SIG-M5 treated with dmso at 0.1 percent for 504 hours (cell line): ENCODE measurements around the gene ADGRL3.
"Not testable (repeated sequence)": the region's sequence is repeated elsewhere in the genome, so short reads cannot be mapped to it uniquely, and the experiment has no call there.

ENCODE experiments used
- DNase-seq: peaks from one replicate; lab custom pipeline; 2025; ENCODE audit not compliant: unreplicated experiment; lab: John Stamatoyannopoulos, UW

The ADGRL3 gene

GRCh38 chr4:61739887-61740286 is 539.8 kb downstream of the ADGRL3 start:
- no peak for DNase-seq

- no peak for DNase-seq
Measured at GRCh38 chr4:61740886-61741285, 540.8 kb downstream of the ADGRL3 start.

GRCh38 chr4:61741327-61742096 is 541.4 kb downstream of the ADGRL3 start:
- DNase-seq: peak; percentile 4

- no peak for DNase-seq
Measured at GRCh38 chr4:61750810-61751209, 550.7 kb downstream of the ADGRL3 start.

- DNase-seq: no peak
Measured at GRCh38 chr4:61752617-61753016, 552.5 kb downstream of the ADGRL3 start.

- DNase-seq: no peak
Measured at GRCh38 chr4:61753739-61754138, 553.6 kb downstream of the ADGRL3 start.

GRCh38 chr4:61756937-61757336 is 556.8 kb downstream of the ADGRL3 start:
- DNase-seq: not testable (repeated sequence)

GRCh38 chr4:61757983-61758382 is 557.9 kb downstream of the ADGRL3 start:
- DNase-seq: not testable (repeated sequence)

- DNase-seq: not testable (repeated sequence)
Measured at GRCh38 chr4:61758596-61758995, 558.5 kb downstream of the ADGRL3 start.

GRCh38 chr4:61759245-61759644 is 559.1 kb downstream of the ADGRL3 start:
- not testable (repeated sequence) for DNase-seq

GRCh38 chr4:61759885-61760284 is 559.8 kb downstream of the ADGRL3 start:
- DNase-seq: not testable (repeated sequence)

- no peak for DNase-seq
Measured at GRCh38 chr4:61760820-61761219, 560.7 kb downstream of the ADGRL3 start.

GRCh38 chr4:61762722-61763627 is 562.8 kb downstream of the ADGRL3 start:
- DNase-seq: no peak

- DNase-seq: no peak
Measured at GRCh38 chr4:61763682-61764081, 563.6 kb downstream of the ADGRL3 start.

GRCh38 chr4:61764090-61764489 is 564.0 kb downstream of the ADGRL3 start:
- not testable (repeated sequence) for DNase-seq

- not testable (repeated sequence) for DNase-seq
Measured at GRCh38 chr4:61769444-61770167, 569.5 kb downstream of the ADGRL3 start.

- DNase-seq: no peak
Measured at GRCh38 chr4:61770456-61770855, 570.3 kb downstream of the ADGRL3 start.

- DNase-seq: no peak
Measured at GRCh38 chr4:61771056-61771455, 570.9 kb downstream of the ADGRL3 start.

- DNase-seq: no peak
Measured at GRCh38 chr4:61772126-61772525, 572.0 kb downstream of the ADGRL3 start.

- DNase-seq: no peak
Measured at GRCh38 chr4:61773655-61774245, 573.6 kb downstream of the ADGRL3 start.

GRCh38 chr4:61782133-61782532 is 582.0 kb downstream of the ADGRL3 start:
- no peak for DNase-seq
